COLO668 (cell line): ENCODE results near the gene FES.
"Not testable (repeated sequence)": the region's sequence is repeated elsewhere in the genome, so short reads cannot be mapped to it uniquely, and the experiment has no call there.

Experiments used
- DNase-seq: peaks from one replicate; lab custom pipeline; 2025; ENCODE audit not compliant: unreplicated experiment; lab: John Stamatoyannopoulos, UW

The FES gene

GRCh38 chr15:90907838-90908507, 23.7 kb downstream of the FES start:
- no peak for DNase-seq

- DNase-seq = not testable (repeated sequence)
These were observed 25.1 kb downstream of the FES start for GRCh38 chr15:90909449-90909848.

- DNase-seq = no peak
These were observed 25.7 kb downstream of the FES start for GRCh38 chr15:90909976-90910375.

GRCh38 chr15:90910441-90911301, 26.4 kb downstream of the FES start:
- DNase-seq = no peak

GRCh38 chr15:90911302-90911623, 27.0 kb downstream of the FES start:
- no peak for DNase-seq

- no peak for DNase-seq
These were observed 27.8 kb downstream of the FES start for GRCh38 chr15:90911906-90912769.

GRCh38 chr15:90912770-90913075, 28.4 kb downstream of the FES start:
- DNase-seq = no peak

GRCh38 chr15:90913398-90913944, 29.2 kb downstream of the FES start:
- DNase-seq = no peak

GRCh38 chr15:90914305-90915080, 30.2 kb downstream of the FES start:
- DNase-seq = no peak

- DNase-seq = peak; percentile 9
These were observed 31.0 kb downstream of the FES start for GRCh38 chr15:90915216-90915807.

GRCh38 chr15:90915808-90916440, 31.6 kb downstream of the FES start:
- no peak for DNase-seq

GRCh38 chr15:90916461-90916860, 32.2 kb downstream of the FES start:
- DNase-seq = no peak

GRCh38 chr15:90917569-90917968, 33.3 kb downstream of the FES start:
- DNase-seq = no peak

GRCh38 chr15:90918034-90918788, 33.9 kb downstream of the FES start:
- DNase-seq = no peak

- no peak for DNase-seq
These were observed 34.5 kb downstream of the FES start for GRCh38 chr15:90918835-90919234.

GRCh38 chr15:90921887-90922286, 37.6 kb downstream of the FES start:
- no peak for DNase-seq

- not testable (repeated sequence) for DNase-seq
These were observed 38.5 kb downstream of the FES start for GRCh38 chr15:90922712-90923322.

GRCh38 chr15:90924375-90924774, 40.1 kb downstream of the FES start:
- DNase-seq = no peak

GRCh38 chr15:90926766-90927165, 42.5 kb downstream of the FES start:
- DNase-seq = not testable (repeated sequence)
